HG03521 (cell line): ENCODE results near the gene RAB5IF.
A peak's percentile ranks its signal among the peaks of the same experiment; 100 is the strongest.
"Not testable (repeated sequence)": the region's sequence is repeated elsewhere in the genome, so short reads cannot be mapped to it uniquely, and the experiment has no call there.

ENCODE experiments used
- ATAC-seq: cut with Tn5 transposase; IDR thresholded peaks from one replicate; pipeline ENCODE4 v1.9.1; 2021; ENCODE audit warnings: mild to moderate bottlenecking, moderate library complexity; ENCODE audit not compliant: unreplicated experiment

Gene RAB5IF, protein sequence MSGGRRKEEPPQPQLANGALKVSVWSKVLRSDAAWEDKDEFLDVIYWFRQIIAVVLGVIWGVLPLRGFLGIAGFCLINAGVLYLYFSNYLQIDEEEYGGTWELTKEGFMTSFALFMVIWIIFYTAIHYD

DNA sequence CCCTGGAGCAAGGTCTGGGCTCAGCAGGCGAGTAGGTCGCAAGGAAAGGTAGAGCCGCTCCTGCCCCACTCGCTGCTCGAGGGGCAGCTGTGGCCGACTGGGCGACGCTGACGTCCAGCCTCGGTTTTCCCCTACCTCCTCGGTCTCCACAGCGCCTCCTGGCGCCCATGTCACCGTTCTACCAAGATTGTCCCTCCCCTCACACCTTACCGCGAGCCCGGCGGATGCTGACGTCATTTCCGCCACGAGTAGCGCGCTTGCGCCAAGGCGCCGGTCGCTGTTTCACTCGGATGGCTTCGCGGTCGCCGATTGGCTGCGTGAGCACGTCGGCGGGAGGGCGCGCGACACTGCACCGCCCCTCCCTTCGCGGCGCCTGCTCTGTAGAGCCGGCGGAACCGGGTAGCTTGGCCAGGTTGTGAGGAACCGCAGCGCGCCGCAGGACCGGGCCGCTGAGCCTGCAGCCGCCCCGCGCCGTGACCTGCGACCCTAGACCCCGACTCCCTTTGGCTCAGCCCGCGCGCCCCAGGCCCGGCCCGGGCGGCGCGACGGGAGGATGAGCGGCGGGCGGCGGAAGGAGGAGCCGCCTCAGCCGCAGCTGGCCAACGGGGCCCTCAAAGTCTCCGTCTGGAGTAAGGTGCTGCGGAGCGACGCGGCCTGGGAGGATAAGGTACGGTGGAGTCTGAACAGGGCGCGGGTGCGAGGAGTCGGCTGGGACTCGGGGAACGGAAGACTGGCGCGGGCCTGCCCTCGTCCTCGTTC lies at the start of gene RAB5IF:
Gene RAB5IF, plus strand, starts transcription at position 381 of the 759 bp plus-strand sequence. Its CDS starts 173 bp downstream, at position 554.
- peak; percentile 80 for ATAC-seq

DNA sequence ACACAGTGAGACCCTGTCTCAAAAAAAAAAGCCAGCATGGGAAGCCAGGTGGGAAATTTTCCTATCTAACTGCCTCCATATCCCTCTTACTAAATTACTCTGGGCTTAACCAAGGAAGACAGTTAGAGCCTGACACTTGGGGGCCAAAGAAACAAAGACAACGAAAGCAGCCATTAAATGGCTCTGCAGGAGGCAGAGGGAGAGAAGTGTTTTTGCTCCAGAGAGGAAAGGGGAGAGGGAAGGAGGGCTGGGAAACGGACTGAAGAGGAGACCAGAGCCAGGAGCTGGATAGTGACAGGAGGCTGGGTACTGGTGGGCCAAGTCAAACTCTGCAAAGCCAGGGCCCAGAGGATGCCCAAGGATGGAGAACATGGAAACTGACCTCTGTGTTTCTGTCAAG lies 42.9 kb upstream of the RAB5IF start:
- no peak for ATAC-seq

DNA sequence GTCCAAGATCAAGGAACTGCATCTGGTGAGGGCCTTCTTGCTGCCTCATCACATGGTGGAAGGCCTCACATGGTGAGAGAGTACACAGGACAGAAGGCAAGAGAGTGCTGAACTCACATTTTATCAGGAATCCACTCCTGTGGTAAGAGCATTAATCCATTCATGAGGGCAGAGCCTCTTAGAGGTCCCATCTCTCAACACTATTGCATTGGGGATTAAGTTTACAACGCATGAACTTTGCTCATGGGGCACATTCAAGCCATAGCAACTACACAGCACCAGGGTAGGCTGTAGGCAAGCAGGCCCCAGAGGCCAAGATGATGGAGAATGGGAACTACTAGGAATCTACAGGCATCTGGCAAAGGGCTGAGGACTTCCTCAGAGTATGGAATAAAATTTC lies 42.2 kb upstream of the RAB5IF start:
- no peak for ATAC-seq

DNA sequence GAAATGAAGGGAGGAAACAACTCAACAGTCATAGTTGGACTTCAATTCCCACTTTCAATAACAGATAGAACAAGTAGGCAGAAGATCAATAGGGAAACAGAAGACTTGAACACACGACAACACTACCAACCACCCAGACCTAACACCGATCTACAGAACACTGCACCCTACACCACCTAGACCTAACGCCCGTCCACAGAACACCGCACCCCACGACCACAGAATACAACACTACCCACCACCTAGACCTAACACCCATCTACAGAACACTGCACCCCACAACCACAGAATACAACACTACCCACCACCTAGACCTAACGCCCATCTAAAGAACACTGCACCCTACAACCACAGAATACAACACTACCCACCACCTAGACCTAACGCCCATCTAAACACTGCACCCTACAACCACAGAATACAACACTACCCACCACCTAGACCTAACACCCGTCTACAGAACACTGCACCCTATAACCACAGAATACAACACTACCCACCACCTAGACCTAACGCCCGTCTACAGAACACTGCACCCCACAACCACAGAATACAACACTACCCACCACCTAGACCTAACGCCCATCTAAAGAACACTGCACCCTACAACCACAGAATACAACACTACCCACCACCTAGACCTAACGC lies 41.4 kb upstream of the RAB5IF start:
- ATAC-seq = not testable (repeated sequence)

DNA sequence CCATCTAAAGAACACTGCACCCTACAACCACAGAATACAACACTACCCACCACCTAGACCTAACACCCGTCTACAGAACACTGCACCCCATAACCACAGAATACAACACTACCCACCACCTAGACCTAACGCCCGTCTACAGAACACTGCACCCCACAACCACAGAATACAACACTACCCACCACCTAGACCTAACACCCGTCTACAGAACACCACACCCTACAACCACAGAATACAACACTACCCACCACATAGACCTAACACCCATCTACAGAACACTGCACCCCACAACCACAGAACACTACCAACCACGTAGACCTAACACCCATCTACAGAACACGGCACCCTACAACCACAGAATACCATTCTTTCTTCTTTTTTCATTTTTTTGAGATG lies 40.9 kb upstream of the RAB5IF start:
- not testable (repeated sequence) for ATAC-seq

DNA sequence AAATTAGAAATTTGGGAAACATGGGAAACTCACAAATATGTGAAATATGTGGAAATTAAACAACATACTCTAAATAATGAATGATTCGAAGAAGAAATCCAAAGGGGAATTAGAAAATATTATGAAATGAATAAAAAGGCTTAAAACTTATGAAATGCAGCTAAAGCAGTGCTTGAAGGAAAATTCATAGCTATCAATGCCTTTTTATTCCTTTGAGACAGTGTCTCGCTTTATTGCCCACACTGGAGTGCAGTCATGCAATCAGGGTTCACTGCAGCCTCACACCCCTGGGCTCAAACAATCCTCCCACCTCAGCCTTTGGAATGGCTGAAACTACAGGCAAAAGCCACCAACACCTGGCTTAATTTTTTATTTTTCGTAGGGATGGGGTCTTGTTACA lies 40.1 kb upstream of the RAB5IF start:
- no peak for ATAC-seq

DNA sequence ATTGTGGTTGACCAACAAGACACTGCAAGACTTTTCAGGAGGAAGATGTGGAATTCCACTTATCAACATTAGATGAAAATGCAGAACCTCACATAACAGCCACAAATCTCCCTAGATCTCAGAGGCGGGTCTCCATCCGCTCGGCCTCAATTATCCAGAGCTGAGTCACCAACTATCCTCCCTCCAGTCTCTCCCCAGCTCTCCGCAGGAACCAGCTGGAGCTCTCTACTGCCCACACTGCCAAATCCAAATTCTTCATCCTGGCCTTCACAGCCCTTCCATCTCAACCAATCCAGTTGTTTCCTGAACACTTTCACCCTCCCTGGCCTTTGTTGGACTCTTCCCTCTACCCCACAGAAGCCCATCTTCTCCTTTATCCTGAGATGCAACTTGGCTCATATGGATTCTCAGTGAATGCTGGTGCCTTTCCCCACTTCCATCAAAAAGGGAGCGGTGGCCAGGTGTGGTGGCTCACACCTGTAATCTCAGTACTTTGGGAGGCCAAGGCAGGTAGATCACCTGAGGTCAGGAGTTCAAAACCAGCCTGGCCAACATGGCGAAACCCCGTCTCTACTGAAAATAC lies 35.6 kb upstream of the RAB5IF start:
- ATAC-seq = no peak

DNA sequence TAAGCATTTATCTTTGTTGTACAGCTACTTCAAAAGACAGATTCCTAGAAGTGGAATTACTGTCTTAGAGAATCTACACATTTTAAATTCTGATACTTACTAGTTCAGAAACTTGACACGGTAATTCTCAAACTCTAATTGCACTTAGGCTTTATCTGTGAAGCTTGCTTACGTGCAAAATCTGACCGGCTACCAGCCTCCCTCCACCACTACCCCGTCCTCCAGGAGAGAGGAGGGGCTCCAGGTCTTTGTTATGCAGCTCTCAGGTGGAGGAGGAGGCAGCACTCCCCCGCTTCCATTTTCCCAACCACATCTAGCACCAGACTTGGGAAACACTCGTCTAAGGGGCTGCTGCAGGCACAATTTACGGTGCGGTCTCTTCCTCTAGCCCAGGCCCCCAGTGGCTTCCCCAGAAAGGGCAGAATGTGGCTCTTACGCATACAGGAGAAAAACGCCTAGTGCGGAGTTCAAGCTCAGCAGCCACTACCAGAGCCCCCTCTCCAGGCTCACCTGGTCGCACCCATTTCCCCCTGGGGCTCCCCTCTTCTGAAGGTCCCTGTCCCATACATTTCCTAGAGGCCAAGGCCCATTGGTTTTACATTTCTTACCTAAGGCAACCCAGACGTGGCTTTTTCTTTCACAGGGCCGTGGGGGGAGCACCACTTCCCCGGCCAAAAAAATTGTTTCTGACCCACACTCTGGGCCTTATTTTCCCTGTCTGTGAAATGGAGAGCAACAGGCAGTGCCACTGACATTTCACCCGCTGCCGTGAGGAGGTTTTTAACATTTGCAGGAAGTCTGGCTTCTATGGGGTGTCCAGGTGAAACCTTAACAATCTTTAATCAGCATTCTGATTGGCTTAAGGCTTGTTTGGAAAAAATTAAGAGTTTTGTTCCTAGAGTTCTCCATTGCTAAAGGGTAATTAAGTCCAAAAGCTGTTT lies 33.7 kb upstream of the RAB5IF start:
- no peak for ATAC-seq

DNA sequence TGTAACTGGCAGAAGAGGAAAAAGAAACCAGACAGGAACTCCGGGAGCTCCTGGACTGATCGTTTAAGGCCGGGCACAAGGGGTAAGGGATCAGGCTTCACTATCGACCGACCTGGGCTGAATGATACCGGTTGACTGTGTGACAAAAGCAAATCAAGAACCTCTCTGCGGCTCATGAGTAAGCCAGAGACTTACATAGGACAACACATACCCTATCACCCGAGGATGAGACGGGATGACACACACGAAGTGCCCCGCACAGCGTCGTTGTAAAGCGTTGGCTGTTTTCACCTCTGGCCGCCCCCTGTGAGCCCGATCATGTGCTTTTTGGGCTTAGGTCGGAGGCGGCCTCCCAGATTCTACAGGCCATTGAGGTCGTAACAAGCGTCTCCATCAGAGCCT lies 32.9 kb upstream of the RAB5IF start:
- no peak for ATAC-seq

DNA sequence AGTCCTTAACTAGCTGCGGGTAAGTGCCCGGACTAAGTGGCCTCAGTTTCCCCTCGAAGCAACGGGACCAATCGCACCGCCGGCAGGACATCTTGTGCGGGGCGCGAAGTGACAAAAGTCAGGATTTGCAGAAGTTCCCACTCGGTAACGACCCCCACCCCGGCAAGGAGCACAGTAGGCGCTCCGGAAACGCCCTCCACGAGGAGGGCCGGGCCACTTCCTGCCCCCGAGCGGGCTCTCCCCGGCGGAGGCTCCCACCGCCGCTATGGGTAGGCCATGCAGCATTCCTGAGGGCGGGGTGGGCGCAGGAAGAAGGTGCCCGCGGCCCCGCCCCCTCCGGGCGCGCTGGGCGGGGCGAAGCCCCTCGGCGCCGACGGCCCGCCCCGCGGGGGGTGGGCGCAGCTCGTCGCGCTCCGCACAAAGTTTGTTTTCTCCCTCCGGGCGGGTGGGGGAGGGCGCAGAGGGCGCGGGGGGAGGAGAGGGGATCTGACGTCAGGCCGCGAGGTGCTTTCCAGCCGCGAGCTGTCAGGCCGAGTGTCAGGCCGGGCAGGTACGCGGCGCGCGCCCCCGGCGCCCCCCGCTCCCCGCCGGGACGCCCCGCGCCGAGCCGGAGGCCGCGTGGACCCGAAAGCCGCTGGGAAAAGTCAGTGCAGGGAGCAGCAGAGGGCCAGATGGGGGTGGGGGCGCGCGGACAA lies 32.3 kb upstream of the RAB5IF start, which contains the start of gene TGIF2:
Gene TGIF2, plus strand, starts transcription at position 495 of the 695 bp plus-strand sequence. CDS start 5,178 bp downstream, outside the sequence.
- peak; percentile 78 for ATAC-seq

DNA sequence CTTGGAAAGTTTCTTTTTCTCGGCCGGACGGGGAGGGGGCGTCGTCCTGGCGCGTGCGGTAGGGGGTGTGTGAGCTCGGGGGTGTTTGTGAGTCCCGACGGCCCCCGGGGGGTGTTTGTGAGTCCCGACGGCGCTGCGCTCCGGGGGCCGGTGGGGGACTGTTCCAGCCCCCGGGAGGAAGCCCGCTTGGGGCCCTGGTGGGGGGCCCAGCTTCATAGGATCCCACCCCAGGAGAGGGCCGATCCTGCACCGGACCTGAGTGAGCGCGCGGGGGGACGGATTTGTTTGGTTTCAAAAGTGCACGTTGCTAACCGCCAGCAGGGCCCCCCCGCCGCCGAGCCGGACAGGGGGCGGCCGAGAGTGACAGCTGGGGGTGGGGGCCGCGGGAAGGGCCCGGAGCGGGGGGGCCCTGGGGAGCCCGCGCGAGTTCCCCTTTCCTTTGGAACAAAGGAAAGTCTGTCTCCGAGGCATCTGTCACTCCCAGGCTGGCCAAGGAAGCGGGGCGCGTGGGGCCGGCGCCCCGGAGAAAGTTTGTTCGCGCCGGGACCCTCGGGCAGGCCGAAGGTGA lies 31.7 kb upstream of the RAB5IF start:
- peak; percentile 10 for ATAC-seq

DNA sequence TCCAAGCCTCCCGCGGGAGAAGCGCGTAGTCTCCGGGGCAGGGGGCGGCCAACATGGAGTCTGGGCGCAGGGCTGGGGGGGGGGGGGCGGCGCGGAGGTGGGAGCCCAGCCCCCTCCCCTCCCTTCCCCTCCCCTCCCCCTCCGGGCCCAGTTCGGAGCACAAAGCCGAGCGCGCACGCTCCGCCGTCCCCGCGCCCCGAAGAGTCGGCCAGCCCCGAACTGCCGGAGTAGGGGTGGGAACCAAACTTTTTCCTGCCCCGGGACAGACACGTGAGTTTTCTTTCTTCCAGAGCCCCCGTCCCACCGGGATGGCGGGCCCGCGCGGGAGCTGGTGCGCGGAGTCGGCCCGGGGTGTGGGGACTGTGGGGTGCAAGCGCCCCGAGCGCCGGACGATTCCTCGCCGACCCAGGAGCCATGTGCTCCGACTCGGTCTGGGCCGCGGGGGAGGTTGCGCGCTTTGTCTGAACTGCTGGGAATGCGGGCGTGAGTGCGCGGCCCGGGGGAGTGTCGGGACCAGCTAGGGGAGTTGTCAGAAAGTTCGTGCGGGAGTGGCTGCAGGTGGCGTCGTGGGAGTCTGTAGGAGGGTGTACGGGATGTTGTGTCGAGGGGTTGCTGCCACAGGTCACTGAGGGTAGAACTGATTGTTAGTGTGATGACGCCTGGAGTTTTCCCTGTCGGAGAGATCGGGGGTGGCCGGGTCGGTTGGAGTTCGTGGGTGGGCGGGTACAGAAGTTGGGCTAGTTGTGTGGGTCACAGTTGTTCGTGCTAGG lies 31.0 kb upstream of the RAB5IF start:
- ATAC-seq = no peak

DNA sequence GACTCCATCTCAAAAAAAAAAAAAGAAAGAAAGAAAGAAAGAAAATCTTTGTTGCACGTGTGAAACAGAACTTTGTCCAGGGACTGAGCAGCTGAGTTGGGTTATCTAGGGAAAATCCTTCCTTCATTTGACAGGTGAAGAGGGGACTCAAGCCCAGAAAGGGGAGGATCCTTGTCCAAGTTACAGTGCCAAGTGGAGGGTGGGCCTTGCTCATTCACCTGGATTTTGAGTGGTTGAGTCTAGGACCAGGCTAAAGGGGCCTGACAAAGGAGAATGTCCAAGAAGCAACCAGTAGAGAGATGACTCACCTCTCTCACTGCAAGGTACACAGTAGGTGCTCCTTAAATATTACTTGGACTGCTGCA lies 29.5 kb upstream of the RAB5IF start:
- no peak for ATAC-seq

DNA sequence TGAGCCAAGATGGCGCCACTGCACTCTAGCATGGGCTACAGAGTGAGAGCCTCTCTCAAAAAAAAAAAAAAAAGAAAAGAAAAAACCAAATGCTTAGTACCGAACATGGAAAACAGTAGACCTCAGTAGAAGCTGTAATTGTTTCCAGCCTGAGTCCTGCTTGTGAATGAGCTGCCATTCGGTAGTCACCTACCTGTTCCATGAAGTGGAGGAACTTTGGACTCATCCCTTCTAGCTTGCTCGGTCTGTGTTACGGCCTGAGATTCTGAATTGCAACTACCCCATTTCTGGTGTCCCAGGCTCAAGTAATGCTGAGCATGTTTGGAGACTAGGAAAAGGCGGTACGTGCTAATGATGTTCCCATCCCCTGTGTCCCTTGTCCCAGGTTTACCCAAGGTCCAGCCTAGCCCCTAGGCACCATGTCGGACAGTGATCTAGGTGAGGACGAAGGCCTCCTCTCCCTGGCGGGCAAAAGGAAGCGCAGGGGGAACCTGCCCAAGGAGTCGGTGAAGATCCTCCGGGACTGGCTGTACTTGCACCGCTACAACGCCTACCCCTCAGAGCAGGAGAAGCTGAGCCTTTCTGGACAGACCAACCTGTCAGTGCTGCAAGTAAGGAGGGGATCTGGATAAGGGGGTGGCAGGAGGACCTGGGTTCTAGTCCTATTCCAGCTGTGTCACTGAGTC lies 27.1 kb upstream of the RAB5IF start:
- no peak for ATAC-seq

DNA sequence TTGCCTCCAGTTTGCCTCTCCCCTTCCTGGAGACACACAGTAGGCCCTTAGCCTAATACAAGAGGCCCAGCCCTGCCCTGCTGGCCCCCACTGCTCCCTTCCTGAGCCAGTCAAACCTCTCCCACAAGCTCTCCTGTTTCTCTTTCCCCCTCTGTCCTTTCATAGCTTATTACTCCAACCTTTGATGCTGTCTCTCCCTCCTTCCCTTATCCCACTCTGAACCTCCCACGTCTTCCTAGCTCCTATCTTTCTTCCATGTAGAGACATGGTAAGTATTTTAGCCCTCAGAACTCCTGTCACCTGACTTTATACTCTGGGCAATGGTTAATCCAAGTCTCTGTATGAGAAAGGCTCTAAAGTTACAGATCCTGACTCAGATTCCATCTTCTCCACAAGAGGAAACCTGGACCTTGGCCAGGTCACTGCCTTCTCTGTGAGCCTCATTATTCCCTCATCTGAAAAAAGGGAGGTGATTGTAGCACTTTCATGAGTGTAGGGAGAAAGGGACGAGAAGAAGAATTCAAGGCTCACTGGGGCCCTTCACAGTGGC lies 25.5 kb upstream of the RAB5IF start:
- no peak for ATAC-seq

DNA sequence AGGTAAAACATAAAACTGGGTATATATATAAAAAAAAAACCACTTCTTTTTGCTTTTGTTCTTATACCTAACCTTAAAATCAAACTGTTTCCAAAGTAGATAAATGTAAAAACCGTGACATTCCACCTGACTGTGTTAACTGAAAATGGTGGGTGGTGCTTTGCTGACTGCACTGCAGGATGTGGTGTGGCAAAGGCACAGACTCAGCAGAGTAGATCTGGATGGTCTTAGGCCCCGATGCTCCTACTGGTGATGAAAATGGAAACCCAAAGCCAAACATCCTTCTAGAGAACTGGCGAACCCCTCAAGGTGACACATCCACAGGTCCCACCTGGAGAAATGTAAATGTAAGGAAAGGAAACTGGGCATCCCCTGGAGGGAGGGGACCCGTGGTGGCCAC lies 23.3 kb upstream of the RAB5IF start:
- no peak for ATAC-seq

DNA sequence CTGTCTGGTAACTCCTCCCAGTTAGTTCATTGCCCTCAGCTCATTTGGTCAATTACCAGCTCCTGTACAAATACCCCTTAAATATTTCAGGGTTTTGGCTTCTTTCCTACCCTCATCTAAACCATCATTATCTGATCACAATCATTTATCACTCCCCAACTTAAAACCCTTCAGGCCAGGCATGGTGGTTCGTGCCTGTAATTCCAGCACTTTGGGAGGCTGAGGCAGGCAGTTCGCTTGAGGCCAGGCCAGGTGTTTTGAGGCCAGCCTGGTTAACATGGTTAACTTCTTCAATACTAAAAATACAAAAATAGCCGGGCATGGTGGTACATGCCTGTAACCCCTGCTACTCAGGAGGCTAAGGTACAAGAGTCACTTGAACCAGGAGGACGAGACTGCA lies 22.8 kb upstream of the RAB5IF start:
- ATAC-seq = no peak

DNA sequence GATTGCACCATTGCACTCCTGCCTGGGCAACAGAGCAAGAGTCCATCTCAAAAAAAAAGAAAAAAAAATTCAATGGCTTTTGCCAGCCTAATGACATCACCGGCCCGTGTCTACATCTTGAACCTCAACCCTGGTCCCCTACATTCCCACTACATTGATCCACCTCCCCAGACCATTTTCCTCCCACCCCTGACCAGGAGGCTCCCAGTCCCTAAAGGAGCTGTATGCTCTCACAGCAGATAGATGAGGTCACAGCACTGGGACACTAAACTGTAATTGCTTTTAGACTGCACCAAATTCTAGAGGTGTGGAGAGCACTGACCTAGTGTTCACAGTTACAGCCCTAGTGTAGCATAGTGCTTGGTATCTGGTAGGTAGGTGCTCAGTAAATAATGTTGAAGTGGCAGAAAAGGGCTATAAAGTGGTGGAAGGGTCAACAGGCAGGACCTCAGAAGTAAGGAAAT lies 21.5 kb upstream of the RAB5IF start:
- no peak for ATAC-seq
